Measurements from ENCODE around the gene MCUR1. TPM values are rescaled to one million over a fixed set of nuclear protein-coding genes. Genes with fewer than 3 reads are reported as not detected.

MCUR1 gene
- total RNA-seq, 1 experiment from 2014 or later: 28.6 TPM

GRCh38 chr6:13769655-13770053 lies 44.7 kb downstream of the MCUR1 start:
- DNase-seq: no peak
- no peaks in the 10 kb centered on the region for H3K9me3 ChIP-seq (ENCODE audit: low read length)
- no peak overlapping the region for H2AFZ ChIP-seq (ENCODE audit: low read length)
- H3K9me2 ChIP-seq (replicated peaks; ENCODE audit: low read length): no peaks in the 10 kb centered on the region
- H3K4me2 ChIP-seq (ENCODE audit: low read length): no peak overlapping the region
- H3K4me1 ChIP-seq (ENCODE audit: insufficient read depth, low read length): peaks cover 9% of the 10 kb centered on the region
- no peaks in the 10 kb centered on the region for H3K79me2 ChIP-seq (ENCODE audit: low read length)
- intact Hi-C loops (cut with micrococcal nuclease): no loop called here
- H3K36me3 ChIP-seq (ENCODE audit: low read depth, low read length): no peaks in the 10 kb centered on the region
- BruUV-seq (replicated peaks): no TSS peak
- no peak for ATAC-seq
- no peak overlapping the region for H3K27ac ChIP-seq (ENCODE audit: low read length)
- no peaks in the 10 kb centered on the region for H4K20me1 ChIP-seq (ENCODE audit: low read length)
- CTCF ChIA-PET: no interaction called here
- POLR2A ChIA-PET (ENCODE audit: unreplicated experiment): no interaction called here
- H3K4me3 ChIP-seq (ENCODE audit: low read length): no peak overlapping the region
- no peaks in the 10 kb centered on the region for H3K27me3 ChIP-seq (ENCODE audit: low read length)
- TF ChIP-seq EZH2 (IDR thresholded peaks at IDR 0.05; ENCODE audit: low read length, unreplicated experiment): no peak
- TF ChIP-seq EZH2phosphoT487 (IDR thresholded peaks at IDR 0.05; ENCODE audit: borderline replicate concordance, low read length): no peak
- peak; percentile 54 for TF ChIP-seq CTCF (conservative IDR thresholded peaks at IDR 0.05; ENCODE audit: low read depth, low read length)
- H3F3A ChIP-seq (ENCODE audit: low read length, unreplicated experiment): no peaks in the 10 kb centered on the region
- H3K9ac ChIP-seq (ENCODE audit: low read length): no peak overlapping the region

DNA sequence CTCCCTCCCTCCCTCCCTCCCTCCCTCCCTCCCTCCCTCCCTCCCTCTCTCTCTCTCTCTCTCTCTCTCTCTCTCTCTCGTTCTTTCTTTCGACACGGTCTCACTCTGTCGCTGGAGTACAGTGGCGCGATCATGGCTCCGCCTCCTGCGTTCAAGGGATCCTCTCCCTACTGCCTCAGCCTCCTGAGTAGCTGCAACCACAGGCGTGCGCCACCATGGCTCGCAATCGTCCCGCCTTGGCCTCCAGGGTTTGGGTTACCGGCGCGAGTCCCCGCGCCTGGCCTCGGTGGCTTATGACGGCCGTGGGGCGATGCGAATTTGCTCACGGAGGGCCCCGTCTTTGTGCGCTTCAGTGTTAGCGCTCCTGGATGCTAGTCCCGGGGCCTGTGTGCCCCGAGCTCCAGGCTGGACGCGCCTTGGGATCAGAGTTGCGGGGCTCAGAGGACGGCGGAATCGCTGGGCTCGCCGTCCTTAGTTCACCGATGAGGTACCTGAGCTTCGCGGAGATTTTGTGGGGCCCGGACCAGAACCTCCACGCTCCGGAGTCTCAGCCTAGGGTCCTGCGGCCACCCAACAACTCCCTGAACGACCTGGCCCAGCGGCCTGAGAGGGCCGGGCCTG lies 45.2 kb downstream of the MCUR1 start:
- no peaks in the 10 kb centered on the region for H3K27me3 ChIP-seq (ENCODE audit: low read length)
- CTCF ChIA-PET: no interaction called here
- no peak overlapping the region for H3K4me3 ChIP-seq (ENCODE audit: low read length)
- DNase-seq: no peak
- no TSS peak for BruUV-seq (replicated peaks)
- no peaks in the 10 kb centered on the region for H3K79me2 ChIP-seq (ENCODE audit: low read length)
- H3K4me1 ChIP-seq (ENCODE audit: insufficient read depth, low read length): peaks cover 9% of the 10 kb centered on the region
- no peak overlapping the region for H3K27ac ChIP-seq (ENCODE audit: low read length)
- no peak overlapping the region for H3K9ac ChIP-seq (ENCODE audit: low read length)
- H3K4me2 ChIP-seq (ENCODE audit: low read length): no peak overlapping the region
- H3K9me3 ChIP-seq (ENCODE audit: low read length): no peaks in the 10 kb centered on the region
- no peaks in the 10 kb centered on the region for H3K36me3 ChIP-seq (ENCODE audit: low read depth, low read length)
- POLR2A ChIA-PET (ENCODE audit: unreplicated experiment): no interaction called here
- ATAC-seq: no peak
- TF ChIP-seq EZH2phosphoT487 (IDR thresholded peaks at IDR 0.05; ENCODE audit: borderline replicate concordance, low read length) (no peak), CTCF (conservative IDR thresholded peaks at IDR 0.05; ENCODE audit: low read depth, low read length) (no peak), EZH2 (IDR thresholded peaks at IDR 0.05; ENCODE audit: low read length, unreplicated experiment) (no peak)
- H3K9me2 ChIP-seq (replicated peaks; ENCODE audit: low read length): no peaks in the 10 kb centered on the region
- intact Hi-C loops (cut with micrococcal nuclease): no loop called here
- H4K20me1 ChIP-seq (ENCODE audit: low read length): no peaks in the 10 kb centered on the region
- H2AFZ ChIP-seq (ENCODE audit: low read length): no peak overlapping the region
- no peaks in the 10 kb centered on the region for H3F3A ChIP-seq (ENCODE audit: low read length, unreplicated experiment)

- Histone ChIP-seq H3K4me1 (ENCODE audit: insufficient read depth, low read length) (peaks cover 9% of the 10 kb centered on the region), H3K27ac (ENCODE audit: low read length) (no peak overlapping the region), H3K4me2 (ENCODE audit: low read length) (no peak overlapping the region), H2AFZ (ENCODE audit: low read length) (no peak overlapping the region), H3F3A (ENCODE audit: low read length, unreplicated experiment) (no peaks in the 10 kb centered on the region), H3K9me3 (ENCODE audit: low read length) (no peaks in the 10 kb centered on the region), H3K9ac (ENCODE audit: low read length) (no peak overlapping the region), H3K4me3 (ENCODE audit: low read length) (no peak overlapping the region), H3K9me2 (replicated peaks; ENCODE audit: low read length) (no peaks in the 10 kb centered on the region), H3K79me2 (ENCODE audit: low read length) (no peaks in the 10 kb centered on the region), H3K27me3 (ENCODE audit: low read length) (no peaks in the 10 kb centered on the region), H4K20me1 (ENCODE audit: low read length) (no peaks in the 10 kb centered on the region), H3K36me3 (ENCODE audit: low read depth, low read length) (no peaks in the 10 kb centered on the region)
- TF ChIP-seq EZH2 (IDR thresholded peaks at IDR 0.05; ENCODE audit: low read length, unreplicated experiment) (no peak), CTCF (conservative IDR thresholded peaks at IDR 0.05; ENCODE audit: low read depth, low read length) (no peak), EZH2phosphoT487 (IDR thresholded peaks at IDR 0.05; ENCODE audit: borderline replicate concordance, low read length) (no peak)
- intact Hi-C loops (cut with micrococcal nuclease): no loop called here
- ATAC-seq (no peak), DNase-seq (no peak)
- CTCF ChIA-PET: no interaction called here
- BruUV-seq (replicated peaks): no TSS peak
- POLR2A ChIA-PET (ENCODE audit: unreplicated experiment): no interaction called here
Observed at GRCh38 chr6:13767121-13767808, 47.1 kb downstream of the MCUR1 start.

All from PC-3 (cell line).